Cardiac fibroblast (primary cell): Measurements from ENCODE around the gene IGF2.

Source experiments
- DNase-seq, 2 donors: peaks; one replicate each; pipeline versions ENCODE4 v3.0.0 to v3.0.0-alpha.2; 2010; ENCODE audit warnings: low read depth in 2 of 2
- H3K4me3 ChIP-seq, 2 donors: replicated peaks in 1 of 2; 1 replicate in 1 of 2; 2 replicates in 1 of 2; pipeline ENCODE4 v1.5.1; 2011; ENCODE audit warnings: low read depth in 2 of 2, low read length in 2 of 2, mild to moderate bottlenecking in 2 of 2, moderate library complexity in 1 of 2
- TF ChIP-seq, protein P1 (sequence below): IDR thresholded peaks from one replicate; pipeline ENCODE4 v1.5.1; 2011; ENCODE audit warnings: low read depth, mild to moderate bottlenecking, low read length, inconsistent platforms

Gene IGF2

DNA sequence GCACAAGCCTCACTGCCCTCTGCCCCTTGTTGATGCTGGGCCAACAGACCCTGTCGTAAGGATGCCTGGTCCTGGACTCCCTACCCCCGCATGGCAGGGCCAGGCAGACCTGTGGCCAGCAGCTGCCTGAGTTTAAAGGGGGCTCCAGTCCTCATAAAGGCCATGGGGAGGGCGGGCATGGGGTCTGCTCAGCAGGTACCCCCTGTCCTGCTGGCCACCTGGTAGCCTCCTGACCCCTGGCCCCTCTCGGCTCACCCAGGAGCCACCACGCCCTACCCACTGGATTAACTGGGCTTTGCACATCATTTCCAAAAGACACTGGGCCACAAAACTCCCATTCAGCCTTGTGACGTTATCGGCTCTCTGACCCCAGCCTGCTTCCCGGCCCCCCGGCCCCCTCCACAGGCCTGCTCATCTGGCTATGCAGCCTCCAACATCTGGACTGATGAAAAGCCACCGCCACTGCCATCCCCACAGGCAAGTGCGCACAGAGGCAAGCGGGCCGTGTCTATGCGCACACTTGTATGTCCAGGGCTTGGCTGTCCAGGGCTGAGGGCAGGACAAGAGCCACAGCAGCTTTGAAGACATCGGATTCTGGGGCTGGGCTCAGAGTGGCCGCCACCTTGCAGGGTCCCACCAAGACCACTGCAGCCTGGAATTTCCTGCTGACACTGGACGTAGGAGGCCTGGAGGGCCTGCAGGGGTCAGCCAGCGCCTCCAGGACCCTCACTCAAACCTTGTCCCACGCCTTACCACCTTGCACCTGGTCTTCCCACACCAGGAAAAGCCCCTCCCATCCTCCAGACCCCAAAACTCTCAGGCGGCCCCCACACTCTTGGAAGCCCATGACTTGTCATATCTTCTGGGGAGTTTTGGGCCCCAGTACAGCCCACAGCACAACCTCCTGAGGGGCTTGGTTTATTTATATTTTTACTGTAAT, 48.7 kb downstream of the IGF2 start:
- no peak for DNase-seq
- no peak overlapping the region for H3K4me3 ChIP-seq
- TF ChIP-seq, protein P1, sequence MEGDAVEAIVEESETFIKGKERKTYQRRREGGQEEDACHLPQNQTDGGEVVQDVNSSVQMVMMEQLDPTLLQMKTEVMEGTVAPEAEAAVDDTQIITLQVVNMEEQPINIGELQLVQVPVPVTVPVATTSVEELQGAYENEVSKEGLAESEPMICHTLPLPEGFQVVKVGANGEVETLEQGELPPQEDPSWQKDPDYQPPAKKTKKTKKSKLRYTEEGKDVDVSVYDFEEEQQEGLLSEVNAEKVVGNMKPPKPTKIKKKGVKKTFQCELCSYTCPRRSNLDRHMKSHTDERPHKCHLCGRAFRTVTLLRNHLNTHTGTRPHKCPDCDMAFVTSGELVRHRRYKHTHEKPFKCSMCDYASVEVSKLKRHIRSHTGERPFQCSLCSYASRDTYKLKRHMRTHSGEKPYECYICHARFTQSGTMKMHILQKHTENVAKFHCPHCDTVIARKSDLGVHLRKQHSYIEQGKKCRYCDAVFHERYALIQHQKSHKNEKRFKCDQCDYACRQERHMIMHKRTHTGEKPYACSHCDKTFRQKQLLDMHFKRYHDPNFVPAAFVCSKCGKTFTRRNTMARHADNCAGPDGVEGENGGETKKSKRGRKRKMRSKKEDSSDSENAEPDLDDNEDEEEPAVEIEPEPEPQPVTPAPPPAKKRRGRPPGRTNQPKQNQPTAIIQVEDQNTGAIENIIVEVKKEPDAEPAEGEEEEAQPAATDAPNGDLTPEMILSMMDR: no peak

DNA sequence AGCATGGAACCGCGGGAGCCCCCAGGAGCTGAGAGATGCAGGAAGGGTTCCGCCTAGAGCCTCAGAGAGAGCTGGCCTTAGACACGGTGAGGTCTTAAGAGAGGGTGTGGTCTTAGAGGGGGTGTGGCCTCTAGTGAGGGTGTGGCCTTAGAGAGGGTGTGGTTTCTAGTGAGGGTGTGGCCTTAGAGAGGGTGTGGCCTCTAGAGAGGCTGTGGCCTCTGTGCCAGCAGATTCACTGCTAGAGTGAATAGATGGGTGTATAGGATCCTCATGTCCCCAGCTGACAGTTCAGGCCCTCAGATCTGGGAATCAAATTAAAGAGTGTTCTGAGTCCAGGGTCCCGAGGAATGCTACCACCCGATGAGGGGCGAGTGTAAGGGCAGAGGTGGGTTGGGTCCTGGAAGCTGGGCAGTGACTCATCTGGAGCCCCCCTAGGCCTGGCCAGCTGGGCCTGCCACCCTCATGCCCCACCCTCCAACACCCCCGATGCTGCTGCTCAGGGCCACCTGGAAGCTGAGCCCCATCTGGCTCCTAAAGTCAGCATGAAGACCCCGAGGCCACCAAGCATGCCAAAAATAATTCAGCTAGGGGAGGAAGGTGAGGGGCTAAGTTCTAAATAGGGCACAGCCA, 49.5 kb downstream of the IGF2 start:
- TF ChIP-seq, protein P1: no peak
- H3K4me3 ChIP-seq: no peak overlapping the region
- DNase-seq: peak; percentile 27 to 64

DNA sequence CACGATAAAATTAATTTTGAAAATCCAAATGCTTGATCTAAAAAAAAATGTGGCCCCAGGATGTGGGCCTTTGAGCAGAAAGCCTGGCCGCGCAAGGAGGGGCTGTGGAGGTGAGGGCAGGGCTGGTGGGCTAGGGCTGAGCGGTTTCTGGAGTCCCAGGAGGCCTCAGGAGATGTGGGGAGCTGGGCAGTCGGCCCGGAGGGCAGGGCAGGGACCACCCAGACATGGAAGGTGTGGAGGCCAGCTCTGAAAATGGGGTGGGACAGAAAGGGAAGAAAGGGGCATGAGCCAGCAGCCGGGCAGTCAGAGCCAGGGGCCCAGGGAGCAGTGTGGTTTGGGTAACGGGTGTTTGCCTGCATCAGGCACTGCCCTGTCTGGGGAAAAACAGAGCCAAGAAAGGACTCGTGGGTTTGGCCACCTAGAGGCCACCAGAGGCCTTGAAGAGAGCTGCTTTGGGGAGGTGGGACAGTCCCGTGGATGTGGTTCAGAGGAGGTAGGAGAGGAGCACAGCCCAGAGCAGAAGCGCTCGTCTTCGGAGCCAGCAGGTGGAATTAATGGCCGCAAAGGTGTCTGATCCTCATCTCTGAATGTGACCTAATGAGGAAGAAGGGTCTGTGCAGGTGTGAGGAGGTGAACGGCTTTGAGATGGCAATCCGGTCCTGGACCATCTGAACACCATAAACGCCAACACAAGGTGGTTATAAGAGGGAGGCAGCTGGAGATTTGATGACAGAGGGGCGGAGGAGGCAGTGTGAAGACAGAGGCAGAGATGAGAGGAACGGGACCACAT, 50.2 kb downstream of the IGF2 start:
- TF ChIP-seq, protein P1: peak; percentile 22
- no peak overlapping the region for H3K4me3 ChIP-seq
- no peak for DNase-seq

DNA sequence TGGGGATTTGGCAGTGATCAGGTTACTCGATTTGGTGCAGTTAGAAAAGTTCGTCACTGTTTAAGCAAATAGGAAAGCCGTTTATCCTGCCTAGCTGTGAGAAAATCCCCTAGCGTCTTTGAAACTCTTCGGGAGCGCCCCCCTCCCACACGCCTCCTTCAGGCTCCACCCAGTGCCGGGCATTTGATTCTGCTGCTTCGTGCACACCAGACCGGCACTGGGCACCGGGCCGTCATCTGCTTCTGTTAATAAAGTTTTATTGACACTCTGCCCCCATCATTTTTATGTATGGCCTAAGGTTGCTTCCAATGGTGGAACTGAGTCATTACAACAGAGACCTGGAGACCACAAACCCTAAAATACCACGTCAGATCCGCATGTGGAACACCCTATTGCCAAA, 50.9 kb downstream of the IGF2 start:
- no peak for DNase-seq
- TF ChIP-seq, protein P1: no peak
- H3K4me3 ChIP-seq: no peak overlapping the region

DNA sequence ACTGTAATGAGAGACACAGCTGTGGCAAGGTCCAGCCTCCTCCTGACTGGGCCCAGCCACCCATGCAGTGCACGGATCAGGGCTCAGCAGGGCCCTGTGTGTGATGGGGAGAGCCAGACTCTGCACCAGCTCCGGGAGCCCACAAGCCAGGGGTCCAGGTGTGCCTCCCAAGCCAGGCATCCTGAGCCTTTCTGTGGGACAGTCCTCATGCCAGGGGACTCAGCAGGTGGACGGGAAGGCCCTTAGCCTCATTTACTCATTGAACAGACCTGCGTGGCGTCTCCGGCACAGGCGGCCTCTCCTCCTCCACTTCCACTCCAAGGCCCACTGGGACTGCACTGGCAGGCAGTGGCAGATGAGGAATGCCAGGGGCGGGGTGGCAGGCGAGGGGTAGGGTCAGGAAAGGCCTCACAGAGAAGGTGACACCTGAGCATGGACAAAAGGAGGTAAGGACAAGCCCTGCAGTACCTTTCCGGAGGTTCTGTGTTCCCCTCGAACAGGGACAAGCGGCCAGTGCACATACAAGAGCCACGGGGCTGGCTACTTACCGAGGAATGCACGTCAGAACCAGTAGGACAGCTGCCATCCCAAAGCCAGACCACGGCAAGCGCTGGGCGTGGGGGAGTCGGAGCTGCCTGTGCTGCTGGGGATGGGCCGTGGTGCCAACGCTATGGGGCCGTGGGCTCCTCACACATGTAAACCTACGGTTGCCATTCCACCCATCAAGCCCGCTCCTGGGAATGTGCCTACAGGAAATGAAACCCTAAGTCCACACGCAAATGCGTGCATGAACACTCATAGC, 52.7 kb downstream of the IGF2 start:
- TF ChIP-seq, protein P1: no peak
- H3K4me3 ChIP-seq: no peak overlapping the region
- DNase-seq: no peak
